ENCODE measurements around the gene WDR5.

The WDR5 gene

DNA sequence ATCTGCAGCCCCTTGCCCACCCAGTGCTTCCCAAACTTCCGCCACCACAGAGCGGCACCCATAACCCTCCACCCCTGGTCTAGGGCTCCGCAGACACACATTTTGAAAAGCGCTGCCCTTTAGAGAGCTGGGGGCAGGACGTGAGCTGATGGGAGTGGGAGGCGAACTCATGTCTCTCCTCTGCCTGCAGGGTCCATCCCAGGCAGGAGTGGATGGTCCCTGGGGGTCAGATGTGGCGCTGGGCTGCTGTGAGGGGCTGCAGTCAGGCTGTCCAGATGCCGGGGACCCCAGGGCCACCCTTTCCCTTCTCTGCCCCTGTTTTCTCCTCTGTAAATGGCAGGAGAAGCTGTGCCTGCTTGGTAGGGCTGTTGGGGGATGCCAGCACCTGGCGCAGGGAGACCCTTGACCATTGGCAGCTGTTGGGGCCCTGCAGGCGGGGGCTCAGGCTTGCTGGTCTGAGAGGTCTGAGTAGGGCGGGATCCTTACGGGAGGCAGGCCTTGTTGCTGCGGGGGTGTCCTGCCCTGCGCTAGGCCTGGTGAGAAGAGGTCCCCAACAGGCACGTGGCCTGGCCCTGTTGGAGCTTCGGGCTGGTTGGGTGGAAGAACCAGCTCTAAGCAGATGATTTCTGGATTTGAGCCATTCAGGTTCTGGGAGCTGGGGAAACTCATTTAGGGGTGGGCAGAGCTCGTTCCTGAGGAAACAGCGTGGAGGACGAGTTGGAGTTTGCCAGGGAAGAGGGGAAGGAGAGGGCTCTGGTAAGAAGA lies 38.8 kb downstream of the WDR5 start:
- no peak for DNase-seq

- DNase-seq: no peak
These were observed 39.5 kb downstream of the WDR5 start for GRCh38 chr9:134175291-134175807.

- DNase-seq: no peak
These were observed 40.1 kb downstream of the WDR5 start for GRCh38 chr9:134175808-134176598.

DNA sequence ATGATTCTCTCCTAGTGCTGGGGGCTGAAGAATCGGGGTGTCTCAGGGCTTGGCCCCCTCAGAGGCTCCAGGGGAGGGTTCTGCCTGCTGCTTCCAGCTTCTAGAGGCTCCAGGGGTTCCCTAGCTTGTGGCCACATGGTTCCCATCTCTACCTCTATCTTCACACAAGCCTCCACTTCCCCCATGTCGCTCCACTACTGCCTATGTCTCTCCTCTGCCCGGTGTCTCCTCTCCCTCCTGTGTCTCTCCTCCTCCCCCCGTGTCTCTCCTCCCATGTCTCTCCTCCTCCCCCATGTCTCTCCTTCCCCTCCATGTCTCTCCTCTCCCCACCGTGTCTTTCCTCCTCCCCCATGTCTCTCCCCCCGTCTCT lies 40.7 kb downstream of the WDR5 start:
- DNase-seq: no peak

DNA sequence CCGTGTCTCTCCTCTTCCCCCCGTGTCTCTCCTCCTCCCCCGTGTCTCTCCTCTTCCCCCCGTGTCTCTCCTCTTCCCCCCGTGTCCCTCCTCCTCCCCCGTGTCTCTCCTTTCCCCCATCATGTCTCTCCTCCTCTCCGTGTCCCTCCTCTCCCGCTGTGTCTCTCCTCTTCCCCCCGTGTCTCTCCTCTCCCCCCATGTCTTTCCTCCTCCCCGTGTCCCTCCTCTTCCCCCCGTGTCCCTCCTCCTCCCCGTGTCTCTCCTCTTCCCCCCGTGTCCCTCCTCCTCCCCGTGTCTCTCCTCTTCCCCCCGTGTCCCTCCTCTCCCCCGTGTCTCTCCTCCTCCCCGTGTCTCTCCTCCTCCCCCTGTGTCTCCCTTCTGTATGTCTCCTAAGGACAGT lies 41.3 kb downstream of the WDR5 start:
- no peak for DNase-seq

GRCh38 chr9:134177624-134178393 lies 41.9 kb downstream of the WDR5 start:
- DNase-seq: no peak

DNA sequence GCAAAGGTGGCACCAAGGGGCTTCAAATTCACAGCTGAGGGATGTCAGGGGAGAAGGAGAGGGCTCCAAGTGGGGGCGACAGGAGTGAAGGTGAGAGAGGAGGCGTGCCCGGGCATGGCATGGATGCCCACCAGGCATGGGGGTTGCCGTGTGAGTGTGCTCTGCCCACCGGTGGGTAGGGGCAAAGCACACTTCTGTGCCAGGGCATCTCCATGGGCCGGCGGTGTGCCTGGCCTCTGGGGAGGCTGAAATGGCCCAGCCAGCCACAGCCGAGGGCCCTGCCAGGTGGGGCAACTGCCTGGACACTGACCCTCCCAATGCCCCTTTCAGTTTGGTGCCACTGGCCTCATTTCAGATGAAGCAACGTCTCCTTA lies 42.5 kb downstream of the WDR5 start:
- no peak for DNase-seq

- no peak for DNase-seq
These were observed 43.1 kb downstream of the WDR5 start for GRCh38 chr9:134178768-134179551.

- DNase-seq: no peak
These were observed 43.7 kb downstream of the WDR5 start for GRCh38 chr9:134179595-134179917.

- no peak for DNase-seq
These were observed 44.3 kb downstream of the WDR5 start for GRCh38 chr9:134179918-134180785.

DNA sequence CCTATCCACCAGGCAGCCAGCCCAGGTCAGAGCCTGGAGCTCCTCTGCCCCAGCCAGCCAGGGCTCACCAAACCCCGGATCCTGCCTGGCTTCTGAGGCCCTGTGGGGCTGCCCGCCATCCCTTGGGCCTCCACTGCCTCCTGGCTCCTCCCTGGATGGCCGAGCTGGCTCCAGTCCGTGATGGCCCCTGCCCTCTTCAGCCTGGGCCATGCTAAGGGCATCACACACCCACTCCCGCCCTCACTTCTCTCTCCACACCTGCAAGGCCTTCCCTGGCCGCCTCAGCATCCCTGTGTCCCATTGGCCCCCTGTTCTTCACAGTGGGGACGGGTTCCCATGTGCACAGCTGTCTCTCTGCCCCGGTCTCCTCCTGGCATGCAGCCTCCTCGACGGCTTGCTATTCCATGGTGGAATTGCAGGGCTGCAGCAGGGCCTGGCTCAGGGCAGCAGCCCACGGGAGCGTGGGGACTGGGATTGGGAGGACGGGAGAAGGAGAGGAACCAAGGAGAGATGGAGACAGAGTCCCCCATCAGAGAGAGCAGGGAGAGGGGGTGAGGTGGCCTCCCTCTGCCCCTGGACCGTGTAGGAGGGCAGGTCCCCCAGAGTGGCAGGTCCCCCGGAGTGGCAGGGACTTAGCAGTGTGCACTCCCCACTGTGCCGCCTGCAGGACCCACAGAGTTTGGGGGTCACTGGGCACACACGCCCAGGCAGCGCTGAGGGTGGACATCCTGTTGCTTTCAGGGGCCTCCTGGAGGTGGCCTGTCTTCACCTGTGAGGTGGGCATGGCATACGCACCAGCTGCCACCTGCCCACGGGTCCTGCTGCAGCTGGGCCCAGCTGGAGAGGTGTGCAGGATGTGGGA lies 45.1 kb downstream of the WDR5 start:
- DNase-seq: no peak

DNA sequence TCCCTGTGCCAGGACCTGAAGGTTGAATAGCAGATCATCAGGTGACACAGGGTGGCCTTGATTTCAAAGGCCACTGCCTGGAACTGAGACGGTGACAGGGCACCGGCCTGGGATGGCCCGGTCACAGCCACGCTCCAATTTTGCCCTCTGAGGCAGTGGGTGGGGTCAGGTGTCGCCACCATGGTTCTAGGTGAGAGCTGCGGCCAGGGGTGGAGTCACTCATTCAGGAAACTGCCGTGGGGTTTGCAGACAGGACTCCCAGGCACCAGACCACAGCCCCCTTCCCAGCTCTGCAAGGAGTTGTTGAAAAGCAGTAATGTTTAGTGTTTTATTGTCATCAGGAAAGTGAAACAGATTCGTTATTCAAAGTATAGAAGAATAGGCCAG lies 45.8 kb downstream of the WDR5 start:
- DNase-seq: no peak

- no peak for DNase-seq
These were observed 46.7 kb downstream of the WDR5 start for GRCh38 chr9:134182554-134183085.

DNA sequence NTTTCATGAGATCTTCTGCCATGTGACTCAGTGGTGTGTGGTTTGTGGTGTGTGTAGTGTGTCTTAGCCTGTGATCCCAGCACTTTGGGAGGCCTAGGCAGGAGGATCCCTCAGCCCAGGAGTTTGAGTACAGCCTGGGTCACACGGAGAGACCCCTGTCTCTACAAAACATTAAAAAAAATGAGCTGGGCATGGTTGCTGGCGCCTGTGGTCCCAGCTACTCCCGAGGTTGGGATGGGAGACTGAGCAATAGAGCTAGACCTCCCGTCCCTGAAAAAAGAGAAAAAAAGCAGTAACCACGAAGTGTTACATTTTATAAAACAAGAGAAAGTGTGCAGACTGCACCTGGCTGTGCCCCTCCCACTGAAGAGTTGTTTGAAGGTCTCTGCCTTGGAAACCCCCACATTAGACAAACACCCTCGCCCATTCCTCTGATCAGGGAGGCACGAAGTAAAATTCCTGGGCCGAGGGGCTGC lies 49.7 kb downstream of the WDR5 start:
- DNase-seq: no peak

- no peak for DNase-seq
These were observed 50.7 kb downstream of the WDR5 start for GRCh38 chr9:134186471-134187109.

DNA sequence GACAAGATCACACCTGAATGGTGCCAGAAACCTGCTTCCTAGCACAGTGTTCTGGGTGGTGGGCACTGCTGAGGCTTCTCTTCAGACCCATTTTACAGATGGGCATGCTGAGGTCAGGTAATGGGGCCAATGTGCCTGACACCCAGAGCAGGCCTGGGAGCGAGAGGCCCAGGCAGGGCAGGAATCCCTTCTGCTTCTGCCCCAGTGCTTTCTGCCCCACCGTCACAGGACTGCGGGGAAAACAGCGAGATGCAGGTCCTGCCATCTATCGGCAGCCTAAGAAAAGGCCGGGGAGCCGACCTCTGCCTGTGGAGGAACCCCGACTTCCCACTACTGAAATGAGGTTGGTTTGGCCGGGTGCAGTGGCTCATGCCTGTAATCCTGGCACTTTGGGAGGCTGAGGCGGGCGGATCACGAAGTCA lies 51.2 kb downstream of the WDR5 start:
- no peak for DNase-seq

- no peak for DNase-seq
These were observed 52.1 kb downstream of the WDR5 start for GRCh38 chr9:134187891-134188385.

DNA sequence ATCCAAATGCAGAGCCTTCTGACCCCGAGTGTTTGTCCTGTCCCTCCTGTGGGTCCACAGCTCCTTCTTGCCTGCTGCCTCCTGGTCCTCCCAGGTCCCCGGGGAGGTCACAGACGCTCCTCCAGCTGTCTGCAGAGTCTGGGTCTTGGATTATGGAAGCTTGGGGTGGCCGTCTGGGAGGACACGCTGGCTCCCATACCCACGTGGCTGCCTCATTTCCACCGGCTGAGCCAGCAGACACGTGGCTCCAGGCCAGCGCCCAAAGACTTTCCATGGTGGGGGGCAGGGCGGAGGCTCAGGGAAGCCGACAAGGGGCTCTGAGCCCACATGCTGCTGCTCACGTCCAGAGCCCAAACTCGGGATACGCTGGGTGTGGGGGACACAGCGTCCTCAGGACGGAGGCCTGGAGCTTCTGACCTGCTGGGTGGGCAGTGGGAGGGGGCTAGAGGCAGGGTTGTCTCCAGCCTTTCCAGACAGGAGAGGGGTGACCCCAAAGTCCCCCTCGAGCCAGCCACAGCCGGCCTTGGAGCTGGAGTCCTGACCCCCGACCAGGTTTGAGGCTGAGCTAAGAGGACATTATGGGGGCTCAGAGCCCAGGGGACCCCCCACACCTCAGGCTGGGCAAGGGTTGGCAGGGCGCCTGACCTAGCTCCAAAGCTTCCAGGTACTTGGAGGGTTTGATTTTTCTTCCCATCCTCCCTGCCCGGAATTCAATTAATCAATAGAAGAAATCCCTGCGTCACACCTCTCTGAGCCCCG lies 52.7 kb downstream of the WDR5 start:
- DNase-seq: no peak

DNA sequence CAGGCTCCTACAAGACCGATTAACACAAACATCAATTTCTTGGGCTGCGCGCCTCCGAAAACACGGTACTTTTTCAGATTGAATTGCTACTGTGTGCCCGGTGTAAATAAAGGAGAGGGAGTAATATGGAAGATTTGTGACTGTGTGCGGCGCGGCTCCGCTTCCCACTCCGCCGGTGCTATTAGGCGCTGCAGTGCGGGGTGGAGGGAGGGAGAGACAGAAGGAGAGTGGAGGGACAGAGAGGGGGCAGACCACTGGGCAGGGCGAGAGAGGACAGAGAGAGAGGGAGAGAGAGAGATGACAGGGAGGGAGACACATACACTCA lies 53.2 kb downstream of the WDR5 start:
- DNase-seq: no peak
